HL-60 (cell line): ENCODE results near the gene GTF2H2C_2.
"Not testable (repeated sequence)": the region's sequence is repeated elsewhere in the genome, so short reads cannot be mapped to it uniquely, and the experiment has no call there.

ENCODE experiments used
- DNase-seq, 2 experiments: peaks; one replicate each; pipeline ENCODE4 v3.0.0-alpha.2; 2010 to 2020; ENCODE audit warnings: low read depth in 1 of 2, low spot score in 1 of 2
- H3K27ac ChIP-seq: fragments of 250-450 bp; sonication (Bioruptor Pico); replicated peaks from 2 replicates; pipeline ENCODE4 v1.5.1; 2020; ENCODE audit warnings: mild to moderate bottlenecking, moderate library complexity
- H3K27me3 ChIP-seq: fragments of 250-450 bp; sonication (Bioruptor Pico); 2 replicates; pipeline ENCODE4 v1.5.1; 2021; ENCODE audit warnings: mild to moderate bottlenecking, moderate library complexity; ENCODE audit not compliant: insufficient read depth, poor library complexity, severe bottlenecking
- H3K4me3 ChIP-seq: replicated peaks from 2 replicates; pipeline ENCODE4 v1.5.1; 2011; ENCODE audit warnings: mild to moderate bottlenecking, control low read depth, low read length; ENCODE audit not compliant: insufficient read depth

The GTF2H2C_2 gene

DNA sequence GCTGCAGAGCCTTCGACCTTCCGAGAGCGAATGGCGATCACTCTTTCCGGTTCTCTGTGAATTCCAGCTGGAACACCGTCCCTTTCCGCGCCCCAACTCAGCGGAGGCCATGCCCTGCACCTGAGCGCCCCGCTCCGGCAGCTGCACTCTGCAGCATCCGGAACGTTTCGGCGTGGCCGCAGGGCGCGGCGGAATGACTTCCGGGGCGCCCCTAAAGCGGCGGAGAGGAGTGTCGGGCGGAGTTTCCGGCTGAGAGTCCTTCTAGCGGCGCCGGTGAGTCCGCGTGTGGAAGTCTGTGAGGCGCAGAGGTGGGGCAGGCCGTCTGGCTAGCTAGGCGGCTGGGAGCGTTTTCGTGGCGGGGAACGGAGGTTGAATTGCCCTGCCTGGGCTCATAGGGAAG lies at the start of gene GTF2H2C_2:
TSS of gene GTF2H2C_2 (plus strand) at position 252 of the 400 bp plus-strand sequence.
- DNase-seq, H3K27ac ChIP-seq, H3K4me3 ChIP-seq, H3K27me3 ChIP-seq: not testable (repeated sequence)

DNA sequence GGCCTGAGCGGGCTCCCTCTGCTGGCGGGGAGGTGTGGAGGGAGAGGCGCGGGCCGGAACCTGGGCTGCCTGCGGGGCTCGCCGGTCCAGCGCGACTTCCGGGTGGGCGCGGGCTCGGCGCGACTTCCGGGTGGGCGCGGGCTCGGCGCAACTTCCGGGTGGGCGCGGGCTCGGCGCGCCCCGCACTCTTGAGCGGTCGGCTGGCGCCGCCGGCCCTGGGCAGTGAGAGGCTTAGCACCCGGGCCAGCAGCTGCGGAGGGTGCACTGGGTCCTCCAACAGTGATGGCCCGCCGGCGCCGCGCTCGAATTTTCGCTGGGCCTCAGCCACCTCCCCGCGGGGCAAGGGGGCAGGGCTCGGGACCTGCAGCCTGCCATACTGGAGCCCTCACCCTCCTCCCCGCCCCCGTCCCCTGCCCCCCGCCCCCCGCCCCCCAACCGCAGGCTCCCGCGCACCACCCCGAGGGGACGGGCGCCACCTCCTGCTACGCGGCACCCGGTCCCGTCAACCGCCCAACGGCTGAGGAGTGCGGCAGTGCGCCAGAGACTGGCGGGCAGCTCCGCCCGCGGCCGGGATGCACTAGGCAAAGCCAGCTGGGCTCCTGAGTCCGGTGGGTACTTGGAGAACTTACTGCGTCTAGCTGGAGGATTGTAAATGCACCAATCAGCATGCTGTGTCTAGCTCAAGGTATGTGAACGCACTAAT lies 14.0 kb upstream of the GTF2H2C_2 start:
- H3K27me3 ChIP-seq, H3K27ac ChIP-seq: not testable (repeated sequence)
- DNase-seq: peak in 1 of 2 experiments; percentile 62
- peak overlapping the region; percentile 34 for H3K4me3 ChIP-seq

DNA sequence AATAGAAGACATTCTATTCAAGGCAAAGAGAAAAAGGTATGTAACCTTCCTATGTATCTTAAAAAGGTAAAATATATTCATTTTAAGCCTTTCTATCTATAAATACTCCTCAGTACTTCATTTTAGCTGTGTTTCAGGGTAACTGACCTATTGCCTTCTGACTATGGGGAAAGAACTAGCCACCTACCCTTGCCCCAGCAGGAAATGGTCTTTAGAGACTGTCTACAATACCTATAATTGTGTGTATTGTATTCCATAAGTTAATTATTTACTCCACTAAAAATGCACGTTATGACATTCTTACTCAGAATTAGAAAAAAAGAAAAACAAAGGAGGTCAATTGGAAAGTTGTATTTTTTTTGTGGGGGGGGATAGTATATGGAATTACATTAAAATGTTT lies 6.2 kb downstream of the GTF2H2C_2 start:
- H3K4me3 ChIP-seq, DNase-seq, H3K27ac ChIP-seq, H3K27me3 ChIP-seq: not testable (repeated sequence)

DNA sequence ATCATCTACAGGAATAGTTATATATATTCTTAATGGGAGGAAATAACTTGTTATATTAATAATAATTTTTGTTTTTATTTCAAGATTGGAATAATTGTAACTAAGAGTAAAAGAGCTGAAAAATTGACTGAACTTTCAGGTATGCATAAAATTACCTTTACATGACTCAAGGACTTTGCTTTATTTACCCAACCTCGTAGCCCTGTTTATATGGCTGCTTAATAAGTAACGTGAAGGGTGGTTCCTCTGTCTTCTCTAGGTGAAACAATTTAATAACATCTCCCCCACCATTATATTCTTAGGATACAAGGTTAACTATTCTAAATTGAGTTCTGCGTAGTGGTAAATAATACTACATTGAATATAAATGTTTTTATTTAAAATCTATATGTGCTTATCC lies 8.0 kb downstream of the GTF2H2C_2 start:
- not testable (repeated sequence) for DNase-seq, H3K4me3 ChIP-seq, H3K27me3 ChIP-seq, H3K27ac ChIP-seq

DNA sequence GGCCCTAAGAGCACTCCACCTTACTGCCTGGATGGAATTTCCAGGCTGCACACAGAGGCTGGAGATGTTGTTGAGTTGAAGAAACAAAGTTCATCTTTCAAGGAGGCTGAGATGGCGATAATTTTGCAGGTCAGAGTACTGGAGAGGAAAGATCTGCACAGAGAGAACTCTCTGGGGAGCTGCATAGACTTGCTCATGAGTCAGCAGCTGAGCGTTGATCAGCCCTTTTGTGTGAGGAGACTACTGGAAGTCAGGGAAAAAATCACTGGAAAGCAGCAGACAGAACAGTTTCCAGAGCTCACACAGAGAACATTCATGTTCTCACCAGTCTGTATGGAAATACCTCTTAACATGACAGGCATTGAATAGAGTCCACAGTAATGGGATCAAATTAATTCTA lies 23.4 kb downstream of the GTF2H2C_2 start:
- not testable (repeated sequence) for DNase-seq, H3K27ac ChIP-seq, H3K27me3 ChIP-seq, H3K4me3 ChIP-seq

DNA sequence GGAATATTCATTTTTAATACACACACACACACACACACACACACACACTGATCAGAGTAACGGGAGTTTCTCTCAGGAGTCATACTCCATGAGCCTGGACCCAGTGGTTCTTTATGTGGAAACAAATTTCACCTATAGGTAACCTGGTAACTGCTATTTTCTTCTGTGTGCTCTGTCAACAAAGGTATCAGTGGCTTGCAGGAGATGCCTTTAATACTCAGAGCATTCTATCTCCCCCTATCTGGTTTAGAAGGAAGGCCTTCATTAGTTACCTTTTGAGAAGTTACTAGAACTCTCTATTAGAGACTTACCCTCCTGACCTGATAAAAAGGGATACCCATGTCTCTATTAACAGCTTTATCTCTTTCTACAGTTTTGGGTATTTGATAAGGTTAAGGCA lies 34.4 kb downstream of the GTF2H2C_2 start:
- not testable (repeated sequence) for H3K4me3 ChIP-seq, H3K27me3 ChIP-seq, H3K27ac ChIP-seq, DNase-seq

DNA sequence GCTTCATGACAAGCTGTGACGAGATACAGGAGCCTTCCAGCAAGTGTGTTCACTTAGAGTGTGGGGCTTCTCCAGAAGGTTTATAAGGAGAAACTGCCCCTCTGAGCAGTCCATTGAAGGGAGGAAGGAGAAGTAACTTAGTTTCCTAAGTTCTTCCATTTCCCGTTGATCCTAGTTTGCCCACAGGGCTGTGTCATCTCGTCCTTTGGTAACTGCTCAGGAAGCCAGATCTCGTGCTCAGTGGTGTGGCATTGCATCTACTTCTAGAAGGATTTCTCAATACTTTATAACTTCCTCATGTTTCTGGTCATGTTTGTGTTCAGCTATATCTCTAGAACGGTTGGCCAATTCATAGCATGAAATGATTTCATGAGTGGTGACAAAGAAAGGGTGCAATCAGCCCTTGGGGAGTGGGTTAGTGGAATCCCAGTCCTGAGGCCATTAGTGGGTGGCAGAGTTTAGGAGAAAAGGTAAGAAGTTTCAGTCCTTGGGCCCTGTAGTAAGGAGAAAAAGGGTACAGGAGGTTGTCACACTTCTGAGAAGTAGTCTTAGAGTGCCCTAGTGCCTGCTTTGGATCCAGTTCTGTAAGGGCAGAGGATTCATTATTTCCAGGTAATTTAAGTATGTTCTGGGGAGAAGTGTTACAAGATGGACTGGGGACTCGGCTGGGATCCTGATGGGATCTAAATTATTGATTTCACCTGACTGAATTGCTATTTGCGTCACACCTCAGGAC lies 36.2 kb downstream of the GTF2H2C_2 start:
- H3K27me3 ChIP-seq, DNase-seq, H3K27ac ChIP-seq, H3K4me3 ChIP-seq: not testable (repeated sequence)

DNA sequence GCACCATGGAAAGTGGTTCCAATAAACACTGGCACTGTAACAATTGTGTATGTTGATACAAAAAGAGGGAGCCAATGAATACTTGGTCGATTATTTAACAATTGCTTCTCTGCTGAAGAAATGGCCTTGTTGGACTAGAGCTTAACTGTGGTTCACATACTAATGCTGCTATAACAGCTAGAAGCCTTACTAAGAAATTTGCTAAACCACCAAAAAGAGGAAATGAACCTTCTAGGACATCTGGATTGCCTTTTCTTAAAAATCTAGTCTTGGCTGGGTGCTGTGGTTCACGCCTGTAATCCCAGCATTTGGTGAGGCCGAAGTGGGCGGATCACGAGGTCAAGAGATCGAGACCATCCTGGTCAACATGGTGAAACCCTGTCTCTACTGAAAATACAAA lies 41.9 kb downstream of the GTF2H2C_2 start:
- not testable (repeated sequence) for H3K4me3 ChIP-seq, H3K27me3 ChIP-seq, DNase-seq, H3K27ac ChIP-seq

DNA sequence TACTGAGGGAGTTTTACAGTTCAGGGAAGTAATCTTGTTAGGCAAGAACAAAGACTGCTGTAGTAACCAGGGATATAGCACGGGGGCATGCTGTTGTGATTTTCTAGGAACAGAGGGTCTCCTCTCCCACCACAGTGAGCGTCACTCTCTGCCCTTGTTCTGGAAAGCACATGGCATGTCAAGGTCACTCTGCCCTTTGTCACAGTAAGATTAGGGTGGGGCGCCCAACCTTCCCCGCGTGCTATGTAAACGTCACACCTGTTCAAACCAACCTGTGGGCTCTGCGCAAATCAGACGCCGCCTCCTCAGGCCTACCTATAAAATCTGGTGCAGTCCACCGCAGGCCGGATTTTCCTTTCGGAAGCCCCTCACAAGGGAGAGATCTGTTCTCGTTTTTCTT lies 44.0 kb downstream of the GTF2H2C_2 start:
- not testable (repeated sequence) for H3K27me3 ChIP-seq, H3K27ac ChIP-seq, DNase-seq, H3K4me3 ChIP-seq

DNA sequence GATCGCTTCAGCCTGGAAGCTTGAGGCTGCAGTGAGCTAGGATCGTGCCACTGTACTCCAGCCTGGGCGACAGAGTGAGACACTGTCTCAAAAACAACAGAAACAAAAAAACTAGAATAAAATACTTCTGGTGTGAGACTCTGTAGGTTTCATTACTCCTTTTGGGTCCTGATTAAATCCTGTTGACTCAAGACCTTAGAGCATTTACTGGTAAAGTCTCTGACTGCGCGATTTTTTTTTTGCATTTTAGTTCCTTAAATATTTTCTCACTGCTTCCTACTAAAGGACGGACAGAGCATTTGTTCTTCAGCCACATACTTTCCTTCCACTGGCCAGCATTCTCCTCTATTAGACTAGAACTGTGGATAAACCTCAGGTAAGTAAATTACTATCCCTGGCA lies 46.8 kb downstream of the GTF2H2C_2 start:
- not testable (repeated sequence) for H3K27ac ChIP-seq, DNase-seq, H3K4me3 ChIP-seq, H3K27me3 ChIP-seq

DNA sequence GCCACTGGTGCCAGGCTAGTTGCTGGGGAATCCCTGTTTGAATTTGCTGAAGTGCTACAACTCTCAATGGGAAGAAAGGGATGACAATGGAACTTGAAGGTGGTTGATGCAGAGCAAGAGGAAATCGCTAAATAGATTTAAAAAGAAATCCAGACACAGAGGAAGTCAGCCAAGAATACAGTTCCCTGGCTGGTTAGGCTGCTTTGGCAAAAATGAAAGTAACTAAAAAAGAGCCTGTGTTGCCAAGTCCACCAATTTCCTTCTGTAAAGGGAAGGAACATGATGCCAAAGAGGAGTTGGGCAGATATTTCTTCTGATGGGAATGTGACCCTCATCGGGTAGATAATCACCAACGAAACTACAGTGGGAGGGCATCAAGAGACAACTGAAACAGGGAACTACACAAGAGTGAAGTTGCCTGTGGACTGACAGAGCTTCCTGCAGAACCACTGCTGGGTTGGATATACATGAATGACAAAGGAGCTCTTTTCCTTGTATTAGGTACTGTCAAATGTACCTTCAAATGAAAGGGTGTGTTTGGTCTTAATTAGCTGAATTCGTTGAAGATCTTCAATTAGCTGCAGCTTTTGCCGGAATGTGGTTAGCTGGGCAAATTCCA lies 49.0 kb downstream of the GTF2H2C_2 start:
- H3K27me3 ChIP-seq, H3K4me3 ChIP-seq, DNase-seq, H3K27ac ChIP-seq: not testable (repeated sequence)

DNA sequence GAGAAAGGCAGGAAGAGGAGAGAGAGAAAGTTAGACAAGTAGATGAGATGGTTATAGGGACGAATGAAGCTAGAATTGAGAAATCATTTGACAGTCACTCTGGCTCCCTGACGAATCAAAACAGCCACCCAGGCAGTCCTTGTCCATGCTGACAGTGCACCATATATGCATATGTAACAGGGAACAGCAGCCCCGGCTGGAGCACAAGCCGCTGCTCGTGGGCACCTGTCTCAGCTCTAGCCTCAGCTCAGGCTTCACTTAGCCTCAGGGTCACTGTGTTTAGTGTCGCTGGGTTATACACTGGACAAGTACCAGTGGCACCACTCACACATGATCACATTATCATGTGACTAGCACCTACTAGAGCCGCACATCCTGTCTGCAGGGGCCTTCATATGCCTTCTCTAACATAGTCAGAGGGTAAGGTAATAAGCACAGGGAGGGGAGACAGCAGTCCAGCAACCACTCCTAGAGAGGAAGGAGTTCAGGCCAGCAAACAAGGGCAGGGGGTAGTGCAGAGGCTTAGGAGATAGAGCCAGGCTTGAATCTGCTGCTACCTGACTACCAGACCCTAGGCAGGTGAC lies 54.9 kb downstream of the GTF2H2C_2 start:
- H3K27ac ChIP-seq, H3K4me3 ChIP-seq, DNase-seq, H3K27me3 ChIP-seq: not testable (repeated sequence)
